Vagina (tissue), 2 donors: ENCODE results near the gene FAP. TPM values are rescaled to one million over a fixed set of nuclear protein-coding genes. Genes with fewer than 3 reads are reported as not detected.

ENCODE experiments used
- DNase-seq, 2 donors: peaks; one replicate each; pipeline ENCODE4 v3.0.0-alpha.2; 2017; ENCODE audit errors: extremely low spot score in 2 of 2
- H3K27ac ChIP-seq: fragments of 200-600 bp; sonication (generic); one replicate; pipeline ENCODE4 v1.5.1; 2019
- H3K27me3 ChIP-seq: fragments of 200-600 bp; sonication (generic); one replicate; pipeline ENCODE4 v1.5.1; 2019
- H3K36me3 ChIP-seq, 2 donors: fragments of 200-600 bp; sonication (generic); one replicate each; pipeline ENCODE4 v1.5.1; 2017 to 2019
- H3K4me1 ChIP-seq: fragments of 200-600 bp; sonication (generic); one replicate; pipeline ENCODE4 v1.5.1; 2019
- H3K4me3 ChIP-seq, 2 donors: fragments of 200-600 bp; sonication (generic); 1 replicate in 1 of 2; 2 replicates in 1 of 2; pipeline ENCODE4 v1.5.1; 2016 to 2019
- H3K9me3 ChIP-seq: fragments of 200-600 bp; sonication (generic); one replicate; pipeline ENCODE4 v1.5.1; 2019
- CTCF ChIP-seq, 3 experiments: fragments of 450-650 bp in 2 of 3; fragments of 200-600 bp in 1 of 3; sonication (generic) in 1 of 3; IDR thresholded peaks; one replicate each; pipeline ENCODE4 v1.5.1; 2017 to 2019; ENCODE audit warnings: antibody characterized with exemption in 3 of 3, mild to moderate bottlenecking in 2 of 3, moderate library complexity in 2 of 3
- POLR2A ChIP-seq, 2 donors: fragments of 450-650 bp; IDR thresholded peaks; one replicate each; pipeline ENCODE4 v1.6.1; 2017; ENCODE audit warnings: antibody characterized with exemption in 2 of 2, mild to moderate bottlenecking in 2 of 2, moderate library complexity in 2 of 2
- POLR2AphosphoS5 ChIP-seq, 2 donors: sonication (generic); formaldehyde crosslinking; IDR thresholded peaks; one replicate each; pipeline ENCODE4 v1.9.0; 2017; ENCODE audit warnings: antibody characterized with exemption in 2 of 2, mild to moderate bottlenecking in 2 of 2, low read depth in 1 of 2; ENCODE audit not compliant: insufficient read depth in 1 of 2
- intact Hi-C: fragments of 100-400 bp; cut with DNase I; formaldehyde crosslinking; loops from one replicate; pipeline ENCODE4 v1.15.1; 2023
- total RNA-seq: library from RNA; depleted of rRNA; stranded (reverse); fragments of >200 nt; gene quantifications from one replicate; pipeline ENCODE4 v1.2.3, GENCODE V29; 2016

Gene FAP
- total RNA-seq, 1 donor from 2014 or later, result 4.2 TPM

- H3K4me3 ChIP-seq, result no peak overlapping the region
- H3K36me3 ChIP-seq, result no peaks in the 10 kb centered on the region
- intact Hi-C loops, result no loop called here
- DNase-seq, result no peak
- no peak overlapping the region for H3K27ac ChIP-seq
- no peaks in the 10 kb centered on the region for H3K9me3 ChIP-seq
- TF ChIP-seq POLR2AphosphoS5 (IDR thresholded peaks at IDR 0.05; ENCODE audit: insufficient read depth in 1 of 2, low read depth in 1 of 2) (no peak), CTCF (IDR thresholded peaks at IDR 0.05) (no peak), POLR2A (IDR thresholded peaks at IDR 0.05) (no peak)
- no peaks in the 10 kb centered on the region for H3K4me1 ChIP-seq
- no peaks in the 10 kb centered on the region for H3K27me3 ChIP-seq
Measured at GRCh38 chr2:162212366-162212765, 30.9 kb downstream of the FAP start.

- DNase-seq, result no peak
- Histone ChIP-seq H3K4me3 (no peak overlapping the region), H3K4me1 (no peaks in the 10 kb centered on the region), H3K36me3 (no peaks in the 10 kb centered on the region), H3K27me3 (no peaks in the 10 kb centered on the region), H3K27ac (no peak overlapping the region), H3K9me3 (no peaks in the 10 kb centered on the region)
- no peak for TF ChIP-seq POLR2AphosphoS5 (IDR thresholded peaks at IDR 0.05; ENCODE audit: insufficient read depth in 1 of 2, low read depth in 1 of 2)
- no peak for TF ChIP-seq POLR2A (IDR thresholded peaks at IDR 0.05)
- TF ChIP-seq CTCF (IDR thresholded peaks at IDR 0.05), result no peak
- intact Hi-C loops, result no loop called here
Measured at GRCh38 chr2:162211732-162212131, 31.5 kb downstream of the FAP start.

GRCh38 chr2:162210385-162210784, 32.9 kb downstream of the FAP start:
- no peak overlapping the region for H3K27ac ChIP-seq

GRCh38 chr2:162202203-162202602, 41.0 kb downstream of the FAP start:
- Histone ChIP-seq H3K27ac (no peak overlapping the region), H3K36me3 (no peaks in the 10 kb centered on the region), H3K4me3 (no peak overlapping the region), H3K9me3 (no peaks in the 10 kb centered on the region), H3K27me3 (no peaks in the 10 kb centered on the region), H3K4me1 (no peaks in the 10 kb centered on the region)
- no peak for DNase-seq
- intact Hi-C loops, result no loop called here
- TF ChIP-seq POLR2AphosphoS5 (IDR thresholded peaks at IDR 0.05; ENCODE audit: insufficient read depth in 1 of 2, low read depth in 1 of 2) (no peak), POLR2A (IDR thresholded peaks at IDR 0.05) (no peak), CTCF (IDR thresholded peaks at IDR 0.05) (no peak)

More at GRCh38 chr2:162210385-162210784, 32.9 kb downstream of the FAP start:
- Histone ChIP-seq H3K4me1 (no peaks in the 10 kb centered on the region), H3K36me3 (no peaks in the 10 kb centered on the region), H3K4me3 (no peak overlapping the region), H3K27me3 (no peaks in the 10 kb centered on the region), H3K9me3 (no peaks in the 10 kb centered on the region)
- intact Hi-C loops, result no loop called here
- no peak for TF ChIP-seq CTCF (IDR thresholded peaks at IDR 0.05)
- no peak for TF ChIP-seq POLR2AphosphoS5 (IDR thresholded peaks at IDR 0.05; ENCODE audit: insufficient read depth in 1 of 2, low read depth in 1 of 2)
- TF ChIP-seq POLR2A (IDR thresholded peaks at IDR 0.05), result no peak
- no peak for DNase-seq

GRCh38 chr2:162200636-162201035, 42.6 kb downstream of the FAP start:
- Histone ChIP-seq H3K9me3 (no peaks in the 10 kb centered on the region), H3K4me3 (no peak overlapping the region), H3K36me3 (no peaks in the 10 kb centered on the region), H3K27me3 (no peaks in the 10 kb centered on the region), H3K27ac (no peak overlapping the region), H3K4me1 (no peaks in the 10 kb centered on the region)
- no peak for TF ChIP-seq POLR2AphosphoS5 (IDR thresholded peaks at IDR 0.05; ENCODE audit: insufficient read depth in 1 of 2, low read depth in 1 of 2)
- no peak for TF ChIP-seq CTCF (IDR thresholded peaks at IDR 0.05)
- no peak for DNase-seq
- intact Hi-C loops, result no loop called here
